CD4-positive, alpha-beta T cell (primary cell): ENCODE data around the gene DUS4L. TPM values are rescaled to one million over a fixed set of nuclear protein-coding genes. Genes with fewer than 3 reads are reported as not detected.

ENCODE experiments used
- ATAC-seq: fragments of 200-7000 bp; cut with Tn5 transposase; one replicate; pipeline ENCODE4 v1.10.0; 2022; ENCODE audit warnings: mild to moderate bottlenecking; ENCODE audit not compliant: poor library complexity
- CTCF ChIA-PET: fragments of 350-600 bp; sonication (Branson Sonifier 250); formaldehyde crosslinking; loops from one replicate; lab custom pipeline; 2021; ENCODE audit warnings: antibody characterized with exemption, inconsistent platforms; lab: Charles Lee
- POLR2A ChIA-PET: fragments of 350-600 bp; sonication (Branson Sonifier 250); formaldehyde crosslinking; loops from one replicate; lab custom pipeline; 2021; ENCODE audit warnings: antibody characterized with exemption, inconsistent platforms; lab: Charles Lee
- DNase-seq, 14 experiments: peaks; one replicate each; pipeline ENCODE4 v3.0.0-alpha.2; 2013 to 2020; ENCODE audit warnings: mixed read lengths in 2 of 14
- H3K27ac ChIP-seq, 2 donors: one replicate each; pipeline versions ENCODE4 v1.5.1 to v1.7.0; 2013; ENCODE audit warnings: low read length in 2 of 2, low read depth in 1 of 2, mild to moderate bottlenecking in 1 of 2
- H3K27me3 ChIP-seq, 2 experiments: 1 replicate in 1 of 2; 2 replicates in 1 of 2; pipeline versions ENCODE4 v1.6.1 to v1.7.0; 2013; ENCODE audit warnings: low read length in 2 of 2, control low read depth in 1 of 2, mild to moderate bottlenecking in 1 of 2, moderate library complexity in 1 of 2; ENCODE audit not compliant: insufficient read depth in 2 of 2, control insufficient read depth in 1 of 2
- H3K36me3 ChIP-seq: one replicate; pipeline ENCODE4 v1.6.1; 2013; ENCODE audit warnings: low read length, control low read depth; ENCODE audit not compliant: insufficient read depth
- H3K4me1 ChIP-seq: one replicate; pipeline ENCODE4 v1.6.1; 2013; ENCODE audit warnings: low read length, control low read depth; ENCODE audit not compliant: insufficient read depth
- H3K4me3 ChIP-seq: one replicate; pipeline ENCODE4 v1.5.1; 2013; ENCODE audit warnings: mild to moderate bottlenecking, low read length, moderate library complexity
- H3K9me3 ChIP-seq, 2 experiments: 1 replicate in 1 of 2; 2 replicates in 1 of 2; pipeline versions ENCODE4 v1.6.1 to v1.7.0; 2013; ENCODE audit warnings: low read length in 2 of 2, mild to moderate bottlenecking in 2 of 2, control low read depth in 1 of 2, moderate library complexity in 1 of 2; ENCODE audit not compliant: control insufficient read depth in 1 of 2, insufficient read depth in 1 of 2
- H3K27ac Mint-ChIP-seq: one replicate; pipeline ENCODE4 v1.8.0; 2020; ENCODE audit warnings: mixed read lengths
- H3K27me3 Mint-ChIP-seq: one replicate; pipeline ENCODE4 v1.8.0; 2021; ENCODE audit warnings: mixed read lengths
- H3K36me3 Mint-ChIP-seq: one replicate; pipeline ENCODE4 v1.8.0; 2021; ENCODE audit warnings: low read depth, mixed read lengths
- H3K4me1 Mint-ChIP-seq: one replicate; pipeline ENCODE4 v1.8.0; 2021; ENCODE audit warnings: low read depth, mixed read lengths
- H3K4me3 Mint-ChIP-seq: one replicate; pipeline ENCODE4 v1.8.0; 2020; ENCODE audit warnings: mild to moderate bottlenecking, mixed read lengths
- H3K9me3 Mint-ChIP-seq: one replicate; pipeline ENCODE4 v1.8.0; 2020; ENCODE audit warnings: mixed read lengths
- intact Hi-C, 2 experiments: fragments of 100-400 bp; cut with DNase I in 1 of 2; cut with micrococcal nuclease in 1 of 2; formaldehyde crosslinking; loops; one replicate each; pipeline versions ENCODE4 v1.15.1 to v1.9.0; 2023 to 2025; cut with DNase I, micrococcal nuclease
- total RNA-seq, 174 experiments: library from RNA in 2 of 174; stranded (reverse) in 2 of 174; gene quantifications; one replicate each; pipeline ENCODE4 v1.2.3 and lab custom pipeline; 2021 to 2026
- TF ChIP-seq, protein P1 (sequence below): fragments of 200-600 bp; IDR thresholded peaks from one replicate; pipeline ENCODE4 v1.8.0; 2022; ENCODE audit warnings: antibody characterized with exemption, mild to moderate bottlenecking

Gene DUS4L
- total RNA-seq, 2 experiments from 2014 or later = 14.3 to 14.4 TPM

DNA sequence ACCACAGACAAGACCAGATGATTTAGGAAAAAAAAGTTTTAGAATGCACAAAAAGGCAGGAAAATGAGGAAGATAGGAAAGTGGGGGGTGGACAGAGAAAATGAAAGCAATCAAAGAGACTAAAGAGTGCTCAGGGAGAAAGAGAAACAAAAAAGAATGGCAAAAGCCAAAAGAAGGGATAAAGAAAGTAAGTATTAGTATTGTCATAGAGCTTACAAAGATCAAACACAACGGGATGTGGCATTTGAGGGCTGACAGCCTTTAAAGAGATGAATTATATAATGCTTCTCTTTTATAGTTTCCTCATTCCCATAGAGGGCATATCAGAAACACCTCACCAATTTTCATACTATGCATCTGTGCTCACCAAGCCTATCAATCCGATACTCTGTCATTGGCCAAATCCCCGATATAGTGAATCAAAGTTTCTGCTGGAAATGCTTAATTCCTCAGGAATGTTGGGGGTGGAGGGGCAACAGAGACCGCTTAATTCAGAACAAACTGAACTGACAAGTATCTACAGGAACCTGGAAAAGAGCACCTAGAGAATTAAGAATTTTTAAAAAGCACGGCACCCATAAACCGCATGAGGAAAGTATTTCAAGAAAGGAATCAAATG, 2.8 kb upstream of the DUS4L start:
- Mint-ChIP-seq H3K9me3 (no peaks in the 10 kb centered on the region), H3K36me3 (peaks cover 44% of the 10 kb centered on the region), H3K27ac (peak overlapping the region; percentile 94), H3K4me3 (peak overlapping the region; percentile 93), H3K4me1 (peaks cover 69% of the 10 kb centered on the region), H3K27me3 (no peaks in the 10 kb centered on the region)
- Histone ChIP-seq H3K27me3 (no peaks in the 10 kb centered on the region), H3K27ac (peak overlapping the region in 1 of 2 donors; percentile 58), H3K4me3 (peak overlapping the region; percentile 13), H3K36me3 (peaks cover 22% of the 10 kb centered on the region), H3K4me1 (peaks cover 40% of the 10 kb centered on the region), H3K9me3 (no peaks in the 10 kb centered on the region)
- TF ChIP-seq, protein P1, sequence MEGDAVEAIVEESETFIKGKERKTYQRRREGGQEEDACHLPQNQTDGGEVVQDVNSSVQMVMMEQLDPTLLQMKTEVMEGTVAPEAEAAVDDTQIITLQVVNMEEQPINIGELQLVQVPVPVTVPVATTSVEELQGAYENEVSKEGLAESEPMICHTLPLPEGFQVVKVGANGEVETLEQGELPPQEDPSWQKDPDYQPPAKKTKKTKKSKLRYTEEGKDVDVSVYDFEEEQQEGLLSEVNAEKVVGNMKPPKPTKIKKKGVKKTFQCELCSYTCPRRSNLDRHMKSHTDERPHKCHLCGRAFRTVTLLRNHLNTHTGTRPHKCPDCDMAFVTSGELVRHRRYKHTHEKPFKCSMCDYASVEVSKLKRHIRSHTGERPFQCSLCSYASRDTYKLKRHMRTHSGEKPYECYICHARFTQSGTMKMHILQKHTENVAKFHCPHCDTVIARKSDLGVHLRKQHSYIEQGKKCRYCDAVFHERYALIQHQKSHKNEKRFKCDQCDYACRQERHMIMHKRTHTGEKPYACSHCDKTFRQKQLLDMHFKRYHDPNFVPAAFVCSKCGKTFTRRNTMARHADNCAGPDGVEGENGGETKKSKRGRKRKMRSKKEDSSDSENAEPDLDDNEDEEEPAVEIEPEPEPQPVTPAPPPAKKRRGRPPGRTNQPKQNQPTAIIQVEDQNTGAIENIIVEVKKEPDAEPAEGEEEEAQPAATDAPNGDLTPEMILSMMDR = no peak
- ChIA-PET CTCF (no interaction called here), POLR2A (interaction anchor here (1.0 kb wide), 3 partner anchors 16 to 435 kb away, joined by 3 to 4 read pairs (median 3); partner anchors contain the start of gene CBLL1)
- DNase-seq = peak in 5 of 14 experiments; percentile 24 to 83 (median 76)
- peak; percentile 52 for ATAC-seq
- intact Hi-C loops = loop anchor here (5.0 to 10.0 kb wide), 7 partner anchors 184 to 1276 kb away; partner anchors contain the start of genes CBLL1 (in 1 of the 2), CCDC71L (in 1 of the 2), DLD (in 1 of the 2) and HBP1 (in 1 of the 2)

DNA sequence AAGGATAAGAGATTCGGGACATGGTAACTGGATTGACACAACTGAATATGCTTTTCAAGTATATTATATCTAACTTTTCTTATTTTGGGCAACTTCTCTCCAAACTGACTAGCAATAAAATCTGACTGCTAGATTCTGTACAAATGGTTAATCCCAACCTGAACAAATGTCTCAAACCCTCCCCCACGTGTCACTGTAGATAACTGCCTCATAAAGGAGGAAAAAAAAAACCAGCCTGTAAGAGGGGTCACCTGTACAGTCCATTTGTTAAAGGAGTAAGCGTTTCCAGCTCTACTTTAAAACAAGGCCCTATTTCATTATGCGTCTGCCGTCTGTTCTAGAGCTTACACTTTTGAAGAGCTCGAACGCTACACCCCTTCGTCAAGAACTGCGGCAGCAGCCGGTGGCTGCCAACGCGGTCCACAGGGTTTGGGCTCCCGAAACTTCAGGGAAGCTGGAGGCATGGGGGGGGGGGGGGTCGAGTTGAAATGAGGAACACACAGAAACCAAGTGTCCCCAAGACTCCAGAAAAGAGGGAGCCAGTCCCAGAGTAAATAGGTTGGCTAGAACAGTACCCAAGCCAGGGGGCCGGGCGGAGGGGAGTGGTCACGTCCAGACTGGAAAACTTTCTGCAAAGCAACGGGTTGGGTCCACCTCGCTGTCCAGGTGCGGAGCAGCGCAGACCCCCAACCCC, 543 bp upstream of the DUS4L start:
- intact Hi-C loops = loop anchor here (2.0 to 10.0 kb wide), 9 partner anchors 18 to 1278 kb away; partner anchors contain the start of genes CBLL1 (in 2 of the 2), BCAP29 (in 1 of the 2), CCDC71L (in 1 of the 2) and DLD (in 1 of the 2)

More for the DNA sequence above, 543 bp upstream of the DUS4L start:
- Histone ChIP-seq H3K4me3 (peak overlapping the region; percentile 83), H3K27me3 (no peaks in the 10 kb centered on the region), H3K4me1 (peaks cover 38% of the 10 kb centered on the region), H3K9me3 (no peaks in the 10 kb centered on the region), H3K27ac (peak overlapping the region; percentile 87 to 90), H3K36me3 (peaks cover under 1% of the 10 kb centered on the region)
- ATAC-seq = peak; percentile 49
- TF ChIP-seq, protein P1 = no peak
- H3K27ac Mint-ChIP-seq = peak overlapping the region; percentile 94
- peaks cover 33% of the 10 kb centered on the region for H3K36me3 Mint-ChIP-seq
- H3K4me1 Mint-ChIP-seq = peaks cover 72% of the 10 kb centered on the region
- no peaks in the 10 kb centered on the region for H3K27me3 Mint-ChIP-seq
- POLR2A ChIA-PET = interaction anchor here (0.6 to 2.5 kb wide), 16 partner anchors 10 to 1528 kb away, joined by 3 to 26 read pairs (median 4); partner anchors contain the start of genes BCAP29, CBLL1, HBP1 and PIK3CG
- peak in 1 of 14 experiments; percentile 10 for DNase-seq
- peak overlapping the region; percentile 93 for H3K4me3 Mint-ChIP-seq
- no peaks in the 10 kb centered on the region for H3K9me3 Mint-ChIP-seq
- CTCF ChIA-PET = interaction anchor here (1.6 to 1.9 kb wide), 2 partner anchors 20 to 180 kb away, joined by 4 to 5 read pairs; no protein-coding TSS in a partner anchor
